Naive thymus-derived CD8-positive, alpha-beta T cell (primary cell): ENCODE data around the gene XRCC4. TPM values are rescaled to one million over a fixed set of nuclear protein-coding genes. Genes with fewer than 3 reads are reported as not detected.
A peak's percentile ranks its signal among the peaks of the same experiment; 100 is the strongest.
"Not testable (repeated sequence)": the region's sequence is repeated elsewhere in the genome, so short reads cannot be mapped to it uniquely, and the experiment has no call there.

Experiments used
- ATAC-seq, 2 donors: fragments of 150-1000 bp; cut with Tn5 transposase in 1 of 2; sonication (Bioruptor Pico), chemical (Tn5 transposase) in 1 of 2; 1 replicate in 1 of 2; 2 replicates in 1 of 2; pipeline ENCODE4 v1.10.0; 2021; ENCODE audit warnings: mild to moderate bottlenecking in 2 of 2, moderate library complexity in 2 of 2
- POLR2A ChIA-PET: fragments of 350-600 bp; sonication (Branson Sonifier 250); formaldehyde crosslinking; loops from one replicate; lab custom pipeline; 2021; ENCODE audit warnings: antibody characterized with exemption; lab: Charles Lee
- DNase-seq, 10 donors: peaks; one replicate each; pipeline versions ENCODE4 v3.0.0 to v3.0.0-alpha.2; 2020 to 2022
- H3K27ac Mint-ChIP-seq, 10 donors: one replicate each; pipeline ENCODE4 v1.8.0; 2020 to 2022; ENCODE audit warnings: mild to moderate bottlenecking in 10 of 10, mixed read lengths in 10 of 10, moderate library complexity in 4 of 10, inconsistent platforms in 1 of 10
- H3K27me3 Mint-ChIP-seq, 5 donors: one replicate each; pipeline ENCODE4 v1.8.0; 2021 to 2022; ENCODE audit warnings: mixed read lengths in 5 of 5
- H3K36me3 Mint-ChIP-seq, 3 donors: one replicate each; pipeline ENCODE4 v1.8.0; 2020 to 2022; ENCODE audit warnings: mixed read lengths in 3 of 3, mild to moderate bottlenecking in 2 of 3, inconsistent platforms in 1 of 3
- H3K4me1 Mint-ChIP-seq, 4 donors: one replicate each; pipeline ENCODE4 v1.8.0; 2021 to 2022; ENCODE audit warnings: mixed read lengths in 4 of 4
- H3K4me3 Mint-ChIP-seq, 10 donors: one replicate each; pipeline ENCODE4 v1.8.0; 2020 to 2022; ENCODE audit warnings: mild to moderate bottlenecking in 10 of 10, mixed read lengths in 10 of 10, moderate library complexity in 6 of 10, inconsistent platforms in 1 of 10
- H3K9me3 Mint-ChIP-seq, 9 donors: one replicate each; pipeline ENCODE4 v1.8.0; 2020 to 2022; ENCODE audit warnings: mixed read lengths in 9 of 9, mild to moderate bottlenecking in 3 of 9, inconsistent platforms in 1 of 9, moderate library complexity in 1 of 9
- polyA plus RNA-seq, 3 donors: library from polyadenylated mRNA; unstranded; fragments of 300-500 nt; fragmentation: Illumina TruSeq; gene quantifications; one replicate each; pipeline ENCODE4 v1.2.3, GENCODE V29; 2021
- total RNA-seq, 8 experiments: library from RNA in 2 of 8; stranded (reverse) in 2 of 8; gene quantifications; one replicate each; pipeline ENCODE4 v1.2.3 and lab custom pipeline; 2021 to 2026

Gene XRCC4
- total and polyA plus RNA-seq, 5 experiments from 2014 or later, result 4.2 to 8.6 (median 6.4) TPM

GRCh38 chr5:83145882-83146331 is 68.6 kb downstream of the XRCC4 start:
- Mint-ChIP-seq H3K27me3 (no peaks in the 10 kb centered on the region), H3K27ac (no peak overlapping the region), H3K36me3 (peaks cover 0 to 7% (median under 1%) of the 10 kb centered on the region in 3 donors), H3K4me1 (no peaks in the 10 kb centered on the region), H3K9me3 (no peaks in the 10 kb centered on the region), H3K4me3 (no peak overlapping the region)
- no peak for ATAC-seq
- POLR2A ChIA-PET, result no interaction called here
- DNase-seq, result no peak

- H3K4me3 Mint-ChIP-seq, result no peak overlapping the region
- no peaks in the 10 kb centered on the region for H3K4me1 Mint-ChIP-seq
- H3K27me3 Mint-ChIP-seq, result no peaks in the 10 kb centered on the region
- ATAC-seq, result no peak
- DNase-seq, result no peak
- POLR2A ChIA-PET, result no interaction called here
- no peaks in the 10 kb centered on the region for H3K9me3 Mint-ChIP-seq
- H3K27ac Mint-ChIP-seq, result no peak overlapping the region
- H3K36me3 Mint-ChIP-seq, result peaks cover 0 to 7% (median 0%) of the 10 kb centered on the region in 3 donors
Measured at GRCh38 chr5:83146441-83146840, 69.1 kb downstream of the XRCC4 start.

GRCh38 chr5:83147593-83147992 is 70.2 kb downstream of the XRCC4 start:
- no peaks in the 10 kb centered on the region for H3K27me3 Mint-ChIP-seq
- H3K9me3 Mint-ChIP-seq, result no peaks in the 10 kb centered on the region
- ATAC-seq (no peak), DNase-seq (no peak)
- peaks cover 0 to 7% (median 0%) of the 10 kb centered on the region in 3 donors for H3K36me3 Mint-ChIP-seq
- H3K4me1 Mint-ChIP-seq, result no peaks in the 10 kb centered on the region
- H3K4me3 Mint-ChIP-seq, result no peak overlapping the region
- POLR2A ChIA-PET, result interaction anchor here (0.7 kb wide), 1 partner anchor 34 kb away, joined by 4 read pairs; no protein-coding TSS in a partner anchor
- no peak overlapping the region for H3K27ac Mint-ChIP-seq

- Mint-ChIP-seq H3K9me3 (no peaks in the 10 kb centered on the region), H3K27ac (no peak overlapping the region), H3K4me3 (no peak overlapping the region), H3K36me3 (peaks cover 0 to 7% (median 0%) of the 10 kb centered on the region in 3 donors), H3K27me3 (no peaks in the 10 kb centered on the region), H3K4me1 (no peaks in the 10 kb centered on the region)
- ATAC-seq (no peak), DNase-seq (no peak)
- POLR2A ChIA-PET, result interaction anchor here (0.7 kb wide), 1 partner anchor 33 kb away, joined by 4 read pairs; no protein-coding TSS in a partner anchor
Measured at GRCh38 chr5:83148370-83148769, 71.0 kb downstream of the XRCC4 start.

- POLR2A ChIA-PET, result no interaction called here
Measured at GRCh38 chr5:83149671-83150070, 72.3 kb downstream of the XRCC4 start.

GRCh38 chr5:83151821-83152220 is 74.5 kb downstream of the XRCC4 start:
- POLR2A ChIA-PET, result no interaction called here
- no peak overlapping the region for H3K27ac Mint-ChIP-seq
- H3K27me3 Mint-ChIP-seq, result no peaks in the 10 kb centered on the region
- H3K4me1 Mint-ChIP-seq, result no peaks in the 10 kb centered on the region
- no peaks in the 10 kb centered on the region for H3K9me3 Mint-ChIP-seq
- DNase-seq, result no peak
- ATAC-seq, result no peak
- H3K4me3 Mint-ChIP-seq, result no peak overlapping the region
- peaks cover 0 to 3% (median 0%) of the 10 kb centered on the region in 3 donors for H3K36me3 Mint-ChIP-seq

More at GRCh38 chr5:83149671-83150070, 72.3 kb downstream of the XRCC4 start:
- Mint-ChIP-seq H3K27me3 (no peaks in the 10 kb centered on the region), H3K4me3 (no peak overlapping the region), H3K36me3 (peaks cover 0 to 5% (median 0%) of the 10 kb centered on the region in 3 donors), H3K9me3 (no peaks in the 10 kb centered on the region), H3K27ac (no peak overlapping the region), H3K4me1 (no peaks in the 10 kb centered on the region)
- DNase-seq (no peak), ATAC-seq (no peak)

GRCh38 chr5:83152996-83153395 is 75.6 kb downstream of the XRCC4 start:
- H3K4me3 Mint-ChIP-seq, POLR2A ChIA-PET, DNase-seq, H3K27ac Mint-ChIP-seq, H3K4me1 Mint-ChIP-seq, H3K9me3 Mint-ChIP-seq, ATAC-seq, H3K27me3 Mint-ChIP-seq, H3K36me3 Mint-ChIP-seq: not testable (repeated sequence)

- no peaks in the 10 kb centered on the region for H3K4me1 Mint-ChIP-seq
- H3K9me3 Mint-ChIP-seq, result no peaks in the 10 kb centered on the region
- H3K27ac Mint-ChIP-seq, result peak overlapping the region in 1 of 10 donors; percentile 47
- H3K4me3 Mint-ChIP-seq, result no peak overlapping the region
- ATAC-seq, result no peak
- H3K27me3 Mint-ChIP-seq, result no peaks in the 10 kb centered on the region
- no peak for DNase-seq
- POLR2A ChIA-PET, result no interaction called here
- H3K36me3 Mint-ChIP-seq, result peaks cover 0 to 4% (median 0%) of the 10 kb centered on the region in 3 donors
Measured at GRCh38 chr5:83156001-83156400, 78.7 kb downstream of the XRCC4 start.

- no peak for DNase-seq
- H3K4me1 Mint-ChIP-seq, result no peaks in the 10 kb centered on the region
- peaks cover 0 to 4% (median 0%) of the 10 kb centered on the region in 3 donors for H3K36me3 Mint-ChIP-seq
- no peak for ATAC-seq
- POLR2A ChIA-PET, result no interaction called here
- no peak overlapping the region for H3K4me3 Mint-ChIP-seq
- no peaks in the 10 kb centered on the region for H3K27me3 Mint-ChIP-seq
- no peaks in the 10 kb centered on the region for H3K9me3 Mint-ChIP-seq
- no peak overlapping the region for H3K27ac Mint-ChIP-seq
Measured at GRCh38 chr5:83157163-83157562, 79.8 kb downstream of the XRCC4 start.

GRCh38 chr5:83162601-83163000 is 85.3 kb downstream of the XRCC4 start:
- DNase-seq (no peak), ATAC-seq (no peak)
- Mint-ChIP-seq H3K4me1 (no peaks in the 10 kb centered on the region), H3K36me3 (peaks cover 0 to 12% (median 0%) of the 10 kb centered on the region in 3 donors), H3K4me3 (no peak overlapping the region), H3K9me3 (no peaks in the 10 kb centered on the region), H3K27ac (peak overlapping the region in 1 of 10 donors; percentile 74), H3K27me3 (no peaks in the 10 kb centered on the region)
- POLR2A ChIA-PET, result no interaction called here

- Mint-ChIP-seq H3K27me3 (no peaks in the 10 kb centered on the region), H3K4me1 (no peaks in the 10 kb centered on the region), H3K36me3 (peaks cover 0 to 12% (median 0%) of the 10 kb centered on the region in 3 donors), H3K4me3 (no peak overlapping the region), H3K27ac (no peak overlapping the region), H3K9me3 (no peaks in the 10 kb centered on the region)
- ATAC-seq (no peak), DNase-seq (no peak)
- POLR2A ChIA-PET, result no interaction called here
Measured at GRCh38 chr5:83167538-83167937, 90.2 kb downstream of the XRCC4 start.

- Mint-ChIP-seq H3K36me3 (peaks cover 0 to 12% (median 0%) of the 10 kb centered on the region in 3 donors), H3K4me3 (no peak overlapping the region), H3K27ac (no peak overlapping the region), H3K9me3 (no peaks in the 10 kb centered on the region), H3K27me3 (no peaks in the 10 kb centered on the region), H3K4me1 (no peaks in the 10 kb centered on the region)
- ATAC-seq, result no peak
- POLR2A ChIA-PET, result no interaction called here
- no peak for DNase-seq
Measured at GRCh38 chr5:83169571-83170337, 92.4 kb downstream of the XRCC4 start.

GRCh38 chr5:83172011-83172410 is 94.7 kb downstream of the XRCC4 start:
- H3K4me3 Mint-ChIP-seq, result no peak overlapping the region
- H3K36me3 Mint-ChIP-seq, result peaks cover 0 to 10% (median 0%) of the 10 kb centered on the region in 3 donors
- ATAC-seq (no peak), DNase-seq (no peak)
- POLR2A ChIA-PET, result no interaction called here
- no peak overlapping the region for H3K27ac Mint-ChIP-seq
- no peaks in the 10 kb centered on the region for H3K9me3 Mint-ChIP-seq
- no peaks in the 10 kb centered on the region for H3K4me1 Mint-ChIP-seq
- no peaks in the 10 kb centered on the region for H3K27me3 Mint-ChIP-seq
